CD14-positive monocyte (primary cell): ENCODE data around the gene SASH1. TPM values are rescaled to one million over a fixed set of nuclear protein-coding genes. Genes with fewer than 3 reads are reported as not detected.
A peak's percentile ranks its signal among the peaks of the same experiment; 100 is the strongest.

Source experiments
- DNase-seq, 3 donors: peaks; one replicate each; pipeline ENCODE4 v3.0.0-alpha.2; 2011 to 2022
- H2AFZ ChIP-seq: 2 replicates; pipeline ENCODE4 v1.6.0; 2012; ENCODE audit warnings: mild to moderate bottlenecking, low read depth, low read length, inconsistent platforms; ENCODE audit not compliant: insufficient read depth, poor library complexity, severe bottlenecking
- H3K27ac ChIP-seq, 2 donors: 1 replicate in 1 of 2; 2 replicates in 1 of 2; pipeline ENCODE4 v1.5.1; 2012 to 2013; ENCODE audit warnings: low read length in 2 of 2, control low read depth in 1 of 2, inconsistent platforms in 1 of 2, low read depth in 1 of 2, mild to moderate bottlenecking in 1 of 2
- H3K27me3 ChIP-seq, 2 donors: one replicate each; pipeline versions ENCODE4 v1.6.0 to v1.6.1; 2011 to 2013; ENCODE audit warnings: low read length in 2 of 2; ENCODE audit not compliant: control insufficient read depth in 2 of 2, insufficient read depth in 2 of 2
- H3K36me3 ChIP-seq, 2 donors: replicated peaks in 1 of 2; 1 replicate in 1 of 2; 2 replicates in 1 of 2; pipeline versions ENCODE4 v1.5.1 to v1.6.1; 2012 to 2013; ENCODE audit warnings: low read length in 2 of 2, control low read depth in 1 of 2, inconsistent platforms in 1 of 2, mild to moderate bottlenecking in 1 of 2; ENCODE audit not compliant: insufficient read depth in 2 of 2, control insufficient read depth in 1 of 2
- H3K4me1 ChIP-seq, 2 donors: 1 replicate in 1 of 2; 2 replicates in 1 of 2; pipeline versions ENCODE4 v1.5.1 to v1.6.1; 2012 to 2013; ENCODE audit warnings: low read length in 2 of 2, control low read depth in 1 of 2, inconsistent platforms in 1 of 2, mild to moderate bottlenecking in 1 of 2, moderate library complexity in 1 of 2; ENCODE audit not compliant: insufficient read depth in 2 of 2, control insufficient read depth in 1 of 2
- H3K4me2 ChIP-seq: replicated peaks from 2 replicates; pipeline ENCODE3; 2012; ENCODE audit warnings: low read length, moderate library complexity, mild to moderate bottlenecking; ENCODE audit not compliant: poor library complexity, severe bottlenecking; ENCODE audit errors: extremely low read depth
- H3K4me3 ChIP-seq, 3 experiments: fragments of 200-600 bp in 1 of 3; sonication (generic) in 1 of 3; replicated peaks in 1 of 3; 1 replicate in 2 of 3; 2 replicates in 1 of 3; pipeline ENCODE4 v1.5.1; 2011 to 2013; ENCODE audit warnings: low read length in 3 of 3, mild to moderate bottlenecking in 3 of 3, control low read depth in 2 of 3, low read depth in 2 of 3, inconsistent platforms in 1 of 3, moderate library complexity in 1 of 3
- H3K79me2 ChIP-seq: 2 replicates; pipeline ENCODE4 v1.6.0; 2012; ENCODE audit warnings: mild to moderate bottlenecking, control low read depth, inconsistent platforms, low read length, moderate library complexity; ENCODE audit not compliant: insufficient read depth
- H3K9ac ChIP-seq: 2 replicates; pipeline ENCODE4 v1.6.0; 2017; ENCODE audit warnings: low read length, mild to moderate bottlenecking; ENCODE audit not compliant: insufficient read depth, poor library complexity, severe bottlenecking
- H3K9me3 ChIP-seq, 2 donors: replicated peaks in 1 of 2; 1 replicate in 1 of 2; 2 replicates in 1 of 2; pipeline versions ENCODE4 v1.5.1 to v1.6.1; 2012 to 2013; ENCODE audit warnings: low read length in 2 of 2, control low read depth in 1 of 2; ENCODE audit not compliant: control insufficient read depth in 1 of 2, insufficient read depth in 1 of 2
- H4K20me1 ChIP-seq: 2 replicates; pipeline ENCODE4 v1.6.0; 2012; ENCODE audit warnings: mild to moderate bottlenecking, low read length, control low read depth, moderate library complexity; ENCODE audit not compliant: insufficient read depth
- H3K27ac Mint-ChIP-seq, 7 donors: one replicate each; pipeline ENCODE4 v1.8.0; 2020; ENCODE audit warnings: mild to moderate bottlenecking in 7 of 7, mixed read lengths in 7 of 7, moderate library complexity in 6 of 7, inconsistent platforms in 2 of 7
- H3K27me3 Mint-ChIP-seq, 3 donors: one replicate each; pipeline ENCODE4 v1.8.0; 2021 to 2022; ENCODE audit warnings: low read depth in 3 of 3, mild to moderate bottlenecking in 3 of 3, mixed read lengths in 3 of 3, moderate library complexity in 3 of 3, inconsistent platforms in 1 of 3
- H3K36me3 Mint-ChIP-seq, 2 donors: one replicate each; pipeline ENCODE4 v1.8.0; 2020; ENCODE audit warnings: mixed read lengths in 2 of 2, inconsistent platforms in 1 of 2, mild to moderate bottlenecking in 1 of 2
- H3K4me1 Mint-ChIP-seq: one replicate; pipeline ENCODE4 v1.8.0; 2020; ENCODE audit warnings: mild to moderate bottlenecking, mixed read lengths
- H3K4me3 Mint-ChIP-seq, 2 donors: one replicate each; pipeline ENCODE4 v1.8.0; 2020; ENCODE audit warnings: mild to moderate bottlenecking in 2 of 2, mixed read lengths in 2 of 2, moderate library complexity in 1 of 2
- H3K9me3 Mint-ChIP-seq, 7 donors: one replicate each; pipeline ENCODE4 v1.8.0; 2020 to 2022; ENCODE audit warnings: mixed read lengths in 7 of 7, mild to moderate bottlenecking in 6 of 7, moderate library complexity in 6 of 7, inconsistent platforms in 2 of 7
- WGBS: methylation state at CpG from one replicate; pipeline ENCODE4 v1.1.5; 2013; ENCODE audit warnings: missing lambda C conversion rate; ENCODE audit not compliant: insufficient coverage; 5-methylcytosine and 5-hydroxymethylcytosine counted together
- intact Hi-C, 2 donors: fragments of 100-400 bp; cut with micrococcal nuclease; formaldehyde crosslinking; loops; one replicate each; pipeline versions ENCODE4 v1.15.0 to v1.15.1; 2023
- polyA plus RNA-seq, 3 donors: library from polyadenylated mRNA; depleted of rRNA in 1 of 3; unstranded in 2 of 3; stranded (reverse) in 1 of 3; fragments of 300-500 nt in 2 of 3; fragments of >200 nt in 1 of 3; fragmentation: Illumina TruSeq in 2 of 3; gene quantifications; 1 replicate in 2 of 3; 2 replicates in 1 of 3; pipeline ENCODE4 v1.2.3, GENCODE V29; 2012 to 2021
- TF ChIP-seq, protein P1 (sequence below): fragments of 200-600 bp; IDR thresholded peaks from one replicate; pipeline ENCODE4 v1.8.0; 2022; ENCODE audit warnings: antibody characterized with exemption, mild to moderate bottlenecking

The SASH1 gene
- polyA plus RNA-seq, 3 donors, result 0.90 to 5.1 (median 4.7) TPM

GRCh38 chr6:148455674-148456558, 113.3 kb downstream of the SASH1 start:
- Histone ChIP-seq H3K9me3 (no peaks in the 10 kb centered on the region), H3K9ac (no peak overlapping the region), H4K20me1 (no peaks in the 10 kb centered on the region), H2AFZ (no peak overlapping the region), H3K4me3 (no peak overlapping the region), H3K4me2 (no peak overlapping the region), H3K79me2 (no peaks in the 10 kb centered on the region), H3K36me3 (no peaks in the 10 kb centered on the region), H3K4me1 (peaks cover 0 to 2% of the 10 kb centered on the region in 2 donors), H3K27ac (no peak overlapping the region), H3K27me3 (no peaks in the 10 kb centered on the region)
- WGBS, result 99% methylated on average over 11 of the region's 20 CpGs
- peaks cover 2 to 9% (median 8%) of the 10 kb centered on the region in 3 donors for H3K27me3 Mint-ChIP-seq
- peaks cover 0 to 2% of the 10 kb centered on the region in 2 donors for H3K36me3 Mint-ChIP-seq
- no peak overlapping the region for H3K4me3 Mint-ChIP-seq
- H3K9me3 Mint-ChIP-seq, result peaks cover 0 to 3% (median 0%) of the 10 kb centered on the region in 7 donors
- TF ChIP-seq, protein P1, sequence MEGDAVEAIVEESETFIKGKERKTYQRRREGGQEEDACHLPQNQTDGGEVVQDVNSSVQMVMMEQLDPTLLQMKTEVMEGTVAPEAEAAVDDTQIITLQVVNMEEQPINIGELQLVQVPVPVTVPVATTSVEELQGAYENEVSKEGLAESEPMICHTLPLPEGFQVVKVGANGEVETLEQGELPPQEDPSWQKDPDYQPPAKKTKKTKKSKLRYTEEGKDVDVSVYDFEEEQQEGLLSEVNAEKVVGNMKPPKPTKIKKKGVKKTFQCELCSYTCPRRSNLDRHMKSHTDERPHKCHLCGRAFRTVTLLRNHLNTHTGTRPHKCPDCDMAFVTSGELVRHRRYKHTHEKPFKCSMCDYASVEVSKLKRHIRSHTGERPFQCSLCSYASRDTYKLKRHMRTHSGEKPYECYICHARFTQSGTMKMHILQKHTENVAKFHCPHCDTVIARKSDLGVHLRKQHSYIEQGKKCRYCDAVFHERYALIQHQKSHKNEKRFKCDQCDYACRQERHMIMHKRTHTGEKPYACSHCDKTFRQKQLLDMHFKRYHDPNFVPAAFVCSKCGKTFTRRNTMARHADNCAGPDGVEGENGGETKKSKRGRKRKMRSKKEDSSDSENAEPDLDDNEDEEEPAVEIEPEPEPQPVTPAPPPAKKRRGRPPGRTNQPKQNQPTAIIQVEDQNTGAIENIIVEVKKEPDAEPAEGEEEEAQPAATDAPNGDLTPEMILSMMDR, result no peak
- no peak for DNase-seq
- H3K4me1 Mint-ChIP-seq, result peaks cover 3% of the 10 kb centered on the region
- intact Hi-C loops, result no loop called here
- peak overlapping the region in 1 of 7 donors; percentile 78 for H3K27ac Mint-ChIP-seq

DNA sequence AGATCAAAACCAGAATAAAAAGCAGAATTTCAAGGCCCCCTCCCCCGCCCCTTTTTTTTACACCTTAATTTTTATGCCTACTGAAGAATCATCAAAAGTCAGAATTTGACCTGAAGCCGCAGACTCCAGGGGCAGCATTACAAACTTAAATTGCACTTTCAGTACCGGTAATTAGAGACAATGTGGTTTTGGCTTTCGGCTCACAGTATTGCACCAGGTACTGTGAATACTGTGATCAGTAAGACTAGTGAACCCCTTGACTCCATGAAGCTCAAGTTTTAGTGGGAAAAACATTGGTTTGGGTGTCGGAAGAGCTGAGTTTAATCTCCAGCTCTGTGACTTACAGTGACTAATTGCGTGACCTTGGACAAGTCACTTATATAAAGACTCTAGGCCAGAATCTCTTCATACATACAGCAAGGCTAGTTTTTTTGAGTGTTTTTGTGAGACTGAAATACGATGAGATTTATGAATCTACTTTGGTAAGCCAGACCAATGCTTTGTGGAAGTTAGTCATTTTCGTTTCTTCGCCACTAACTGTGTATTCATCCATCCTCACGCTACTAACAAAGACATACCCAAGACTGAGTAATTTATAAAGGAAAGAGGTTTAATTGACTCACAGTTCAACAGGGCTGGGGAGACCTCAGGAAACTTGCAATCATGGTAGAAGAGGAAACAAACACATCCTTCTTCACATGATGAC, 114.7 kb downstream of the SASH1 start:
- H3K4me1 ChIP-seq, result peaks cover 0 to 3% of the 10 kb centered on the region in 2 donors
- H4K20me1 ChIP-seq, result no peaks in the 10 kb centered on the region
- no peaks in the 10 kb centered on the region for H3K36me3 ChIP-seq
- H3K79me2 ChIP-seq, result no peaks in the 10 kb centered on the region
- TF ChIP-seq, protein P1, result no peak
- intact Hi-C loops, result no loop called here
- H3K27me3 Mint-ChIP-seq, result peaks cover 4 to 9% (median 8%) of the 10 kb centered on the region in 3 donors
- H3K9me3 Mint-ChIP-seq, result peaks cover 0 to 3% (median 0%) of the 10 kb centered on the region in 7 donors
- H3K36me3 Mint-ChIP-seq, result peaks cover 0 to 2% of the 10 kb centered on the region in 2 donors
- H3K4me2 ChIP-seq, result no peak overlapping the region
- H3K4me3 Mint-ChIP-seq, result no peak overlapping the region
- H3K9ac ChIP-seq, result no peak overlapping the region
- H3K4me3 ChIP-seq, result no peak overlapping the region
- DNase-seq, result no peak
- no peaks in the 10 kb centered on the region for H3K9me3 ChIP-seq
- WGBS, result 100% methylated on average over 3 of the region's 10 CpGs
- no peaks in the 10 kb centered on the region for H3K27me3 ChIP-seq
- no peak overlapping the region for H2AFZ ChIP-seq
- H3K4me1 Mint-ChIP-seq, result peaks cover 4% of the 10 kb centered on the region
- peak overlapping the region in 1 of 7 donors; percentile 6 for H3K27ac Mint-ChIP-seq
- H3K27ac ChIP-seq, result no peak overlapping the region
